B cell (primary cell): ENCODE data around the gene APOL6.

Experiments used
- CTCF ChIP-seq: fragments of 200-600 bp; IDR thresholded peaks from one replicate; pipeline ENCODE4 v1.8.0; 2022; ENCODE audit warnings: antibody characterized with exemption, mild to moderate bottlenecking
- EZH2 ChIP-seq: IDR thresholded peaks from 2 replicates; pipeline ENCODE4 v1.6.1; 2012; ENCODE audit warnings: borderline replicate concordance, low read depth, mild to moderate bottlenecking, moderate library complexity, low read length; ENCODE audit not compliant: insufficient read depth, poor library complexity, severe bottlenecking

- TF ChIP-seq CTCF = no peak
- no peak for TF ChIP-seq EZH2
These were observed 42.9 kb upstream of the APOL6 start for GRCh38 chr22:35605369-35605680.
